ENCODE data around the gene FOXL2NB.

FOXL2NB gene

DNA sequence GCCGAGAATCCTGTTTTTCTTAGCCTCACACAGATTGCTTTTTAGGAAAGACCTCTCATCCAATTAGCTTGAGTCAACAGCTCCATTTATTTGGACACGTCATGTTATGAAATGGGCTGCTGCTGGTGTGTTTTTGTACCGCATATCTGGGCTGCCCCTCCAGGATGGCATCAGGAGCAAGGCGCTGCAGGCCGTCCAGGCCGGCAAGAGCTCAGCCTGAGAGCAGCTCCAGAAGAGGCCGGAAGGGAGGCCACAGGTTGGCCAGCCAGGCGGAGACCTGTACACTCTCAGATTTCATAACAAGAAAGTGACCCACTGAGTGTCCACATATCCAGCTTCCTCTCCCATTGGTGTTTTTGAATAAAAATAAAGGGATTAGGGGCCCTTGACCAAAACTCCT, 28.3 kb downstream of the FOXL2NB start:
- Histone ChIP-seq H3K4me3 (ENCODE audit: low read length) (no peak overlapping the region), H3K36me3 (ENCODE audit: control insufficient read depth, insufficient read depth, low read length, severe bottlenecking) (no peaks in the 10 kb centered on the region), H3K9me3 (ENCODE audit: control insufficient read depth, low read length) (no peaks in the 10 kb centered on the region), H3K9ac (ENCODE audit: low read length) (no peak overlapping the region), H3K4me1 (ENCODE audit: control insufficient read depth, insufficient read depth, low read length) (no peaks in the 10 kb centered on the region), H3K27me3 (replicated peaks; ENCODE audit: control insufficient read depth, insufficient read depth, low read length) (peaks cover 25% of the 10 kb centered on the region)
- no peak for DNase-seq (ENCODE audit: low read depth)

- no peak overlapping the region for H3K9ac ChIP-seq (ENCODE audit: low read length)
- DNase-seq (ENCODE audit: low read depth) = no peak
- no peaks in the 10 kb centered on the region for H3K4me1 ChIP-seq (ENCODE audit: control insufficient read depth, insufficient read depth, low read length)
- H3K4me3 ChIP-seq (ENCODE audit: low read length) = no peak overlapping the region
- peaks cover 19% of the 10 kb centered on the region for H3K27me3 ChIP-seq (replicated peaks; ENCODE audit: control insufficient read depth, insufficient read depth, low read length)
- H3K9me3 ChIP-seq (ENCODE audit: control insufficient read depth, low read length) = no peaks in the 10 kb centered on the region
- no peaks in the 10 kb centered on the region for H3K36me3 ChIP-seq (ENCODE audit: control insufficient read depth, insufficient read depth, low read length, severe bottlenecking)
Observed at GRCh38 chr3:138976047-138976446, 29.0 kb downstream of the FOXL2NB start.

DNA sequence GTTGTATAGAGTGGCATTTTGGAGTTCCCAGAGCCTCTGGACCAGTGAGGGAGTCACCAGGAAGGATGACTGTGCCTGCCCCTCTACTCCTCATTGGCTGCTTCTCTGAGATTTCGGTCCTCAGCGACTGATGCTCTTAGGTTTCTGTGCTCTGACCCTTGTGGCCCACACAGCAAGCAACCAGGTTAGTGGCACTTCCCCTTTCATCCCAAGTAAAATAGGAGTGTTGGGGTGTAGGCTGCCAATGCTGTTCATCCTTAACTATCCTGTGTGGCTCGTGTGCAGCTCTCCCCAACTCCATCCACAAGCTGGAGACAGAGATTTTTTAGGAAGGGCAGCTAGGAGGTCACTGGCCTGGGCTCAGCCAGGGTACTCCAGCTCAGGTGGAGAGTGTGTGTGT, 37.8 kb downstream of the FOXL2NB start:
- Histone ChIP-seq H3K27me3 (replicated peaks; ENCODE audit: control insufficient read depth, insufficient read depth, low read length) (peaks cover 9% of the 10 kb centered on the region), H3K4me3 (ENCODE audit: low read length) (no peak overlapping the region), H3K9ac (ENCODE audit: low read length) (no peak overlapping the region), H3K4me1 (ENCODE audit: control insufficient read depth, insufficient read depth, low read length) (no peaks in the 10 kb centered on the region), H3K9me3 (ENCODE audit: control insufficient read depth, low read length) (no peaks in the 10 kb centered on the region), H3K36me3 (ENCODE audit: control insufficient read depth, insufficient read depth, low read length, severe bottlenecking) (no peaks in the 10 kb centered on the region)
- no peak for DNase-seq (ENCODE audit: low read depth)

DNA sequence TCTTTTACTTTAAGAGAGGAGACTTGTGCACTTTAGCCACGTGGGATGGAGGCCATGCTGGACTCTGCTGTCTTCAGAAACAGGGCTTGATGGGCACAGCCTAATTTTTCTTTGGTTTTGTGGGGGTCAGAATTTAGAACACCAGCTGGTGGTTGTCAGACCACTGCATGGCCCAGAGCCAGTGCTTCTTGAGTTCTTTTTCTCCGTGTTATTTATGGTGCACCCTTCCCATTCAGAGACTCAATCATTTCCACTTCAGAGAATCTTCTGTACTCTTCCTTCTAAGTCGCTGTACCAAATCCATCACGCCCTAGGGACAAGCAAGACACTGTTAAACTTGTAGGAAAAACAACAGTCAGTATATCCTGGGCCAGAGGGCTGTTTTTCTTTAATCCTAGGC, 38.9 kb downstream of the FOXL2NB start:
- no peaks in the 10 kb centered on the region for H3K36me3 ChIP-seq (ENCODE audit: control insufficient read depth, insufficient read depth, low read length, severe bottlenecking)
- no peaks in the 10 kb centered on the region for H3K4me1 ChIP-seq (ENCODE audit: control insufficient read depth, insufficient read depth, low read length)
- H3K27me3 ChIP-seq (replicated peaks; ENCODE audit: control insufficient read depth, insufficient read depth, low read length) = peaks cover 9% of the 10 kb centered on the region
- no peak overlapping the region for H3K9ac ChIP-seq (ENCODE audit: low read length)
- no peak for DNase-seq (ENCODE audit: low read depth)
- H3K9me3 ChIP-seq (ENCODE audit: control insufficient read depth, low read length) = no peaks in the 10 kb centered on the region
- H3K4me3 ChIP-seq (ENCODE audit: low read length) = no peak overlapping the region

GRCh38 chr3:138987181-138987580, 40.2 kb downstream of the FOXL2NB start:
- H3K4me3 ChIP-seq (ENCODE audit: low read length) = no peak overlapping the region
- DNase-seq (ENCODE audit: low read depth) = no peak
- H3K36me3 ChIP-seq (ENCODE audit: control insufficient read depth, insufficient read depth, low read length, severe bottlenecking) = no peaks in the 10 kb centered on the region

GRCh38 chr3:138995706-138996105, 48.7 kb downstream of the FOXL2NB start:
- DNase-seq (ENCODE audit: low read depth) = no peak
- Histone ChIP-seq H3K36me3 (ENCODE audit: control insufficient read depth, insufficient read depth, low read length, severe bottlenecking) (no peaks in the 10 kb centered on the region), H3K4me1 (ENCODE audit: control insufficient read depth, insufficient read depth, low read length) (no peaks in the 10 kb centered on the region), H3K9ac (ENCODE audit: low read length) (no peak overlapping the region), H3K27me3 (replicated peaks; ENCODE audit: control insufficient read depth, insufficient read depth, low read length) (peaks cover 10% of the 10 kb centered on the region), H3K4me3 (ENCODE audit: low read length) (no peak overlapping the region), H3K9me3 (ENCODE audit: control insufficient read depth, low read length) (no peaks in the 10 kb centered on the region)

More at GRCh38 chr3:138987181-138987580, 40.2 kb downstream of the FOXL2NB start:
- H3K27me3 ChIP-seq (replicated peaks; ENCODE audit: control insufficient read depth, insufficient read depth, low read length) = peaks cover 14% of the 10 kb centered on the region
- no peak overlapping the region for H3K9ac ChIP-seq (ENCODE audit: low read length)
- no peaks in the 10 kb centered on the region for H3K4me1 ChIP-seq (ENCODE audit: control insufficient read depth, insufficient read depth, low read length)
- no peaks in the 10 kb centered on the region for H3K9me3 ChIP-seq (ENCODE audit: control insufficient read depth, low read length)

Measured in adipocyte (in vitro differentiated cells).